Bone marrow (tissue), 2 donors: ENCODE data around the gene ANKS1B.
"Not testable (repeated sequence)": the region's sequence is repeated elsewhere in the genome, so short reads cannot be mapped to it uniquely, and the experiment has no call there.

Experiments
- DNase-seq, 2 donors: peaks; one replicate each; lab custom pipeline; 2025; lab: John Stamatoyannopoulos, UW

The ANKS1B gene

GRCh38 chr12:98868538-98868937, 1116.2 kb downstream of the ANKS1B start:
- DNase-seq: no peak

GRCh38 chr12:98868076-98868475, 1116.7 kb downstream of the ANKS1B start:
- no peak for DNase-seq

GRCh38 chr12:98864363-98864762, 1120.4 kb downstream of the ANKS1B start:
- no peak for DNase-seq

- DNase-seq: no peak
These were observed 1121.6 kb downstream of the ANKS1B start for GRCh38 chr12:98863167-98863566.

GRCh38 chr12:98861251-98861650, 1123.5 kb downstream of the ANKS1B start:
- DNase-seq: no peak

GRCh38 chr12:98856897-98857540, 1127.7 kb downstream of the ANKS1B start:
- no peak for DNase-seq

GRCh38 chr12:98852181-98852580, 1132.6 kb downstream of the ANKS1B start:
- DNase-seq: no peak

- DNase-seq: no peak
These were observed 1137.5 kb downstream of the ANKS1B start for GRCh38 chr12:98847242-98847641.

GRCh38 chr12:98845957-98846356, 1138.8 kb downstream of the ANKS1B start:
- no peak for DNase-seq

GRCh38 chr12:98840325-98840724, 1144.4 kb downstream of the ANKS1B start:
- no peak for DNase-seq

GRCh38 chr12:98838231-98838647, 1146.5 kb downstream of the ANKS1B start:
- no peak for DNase-seq

- DNase-seq: not testable (repeated sequence)
These were observed 1147.5 kb downstream of the ANKS1B start for GRCh38 chr12:98837134-98837752.

GRCh38 chr12:98830657-98831056, 1154.1 kb downstream of the ANKS1B start:
- no peak for DNase-seq

- no peak for DNase-seq
These were observed 1155.7 kb downstream of the ANKS1B start for GRCh38 chr12:98828802-98829600.

GRCh38 chr12:98823012-98823411, 1161.7 kb downstream of the ANKS1B start:
- DNase-seq: no peak

- no peak for DNase-seq
These were observed 1162.9 kb downstream of the ANKS1B start for GRCh38 chr12:98821866-98822265.

- no peak for DNase-seq
These were observed 1163.5 kb downstream of the ANKS1B start for GRCh38 chr12:98821232-98821631.

- no peak for DNase-seq
These were observed 1164.8 kb downstream of the ANKS1B start for GRCh38 chr12:98819821-98820404.

- no peak for DNase-seq
These were observed 1165.7 kb downstream of the ANKS1B start for GRCh38 chr12:98819071-98819470.

GRCh38 chr12:98818239-98818638, 1166.5 kb downstream of the ANKS1B start:
- no peak for DNase-seq

GRCh38 chr12:98817742-98818141, 1167.0 kb downstream of the ANKS1B start:
- no peak for DNase-seq

GRCh38 chr12:98816720-98817119, 1168.0 kb downstream of the ANKS1B start:
- DNase-seq: no peak

- DNase-seq: no peak
These were observed 1170.5 kb downstream of the ANKS1B start for GRCh38 chr12:98814254-98814653.
